WTC11 (cell line): ENCODE data around the gene SPINT1.

Source experiments
- FOXK1 ChIP-seq: sonication (generic); formaldehyde crosslinking; IDR thresholded peaks from 2 replicates; pipeline ENCODE4 v1.8.0; 2022; ENCODE audit warnings: mild to moderate bottlenecking, moderate library complexity, missing genetic modification reagents
- TF ChIP-seq, protein P1 (sequence below): sonication (generic); formaldehyde crosslinking; IDR thresholded peaks from 2 replicates; pipeline ENCODE4 v1.8.1; 2022; ENCODE audit warnings: low read depth, mild to moderate bottlenecking, moderate library complexity, missing genetic modification reagents, borderline replicate concordance

- TF ChIP-seq, protein P1, sequence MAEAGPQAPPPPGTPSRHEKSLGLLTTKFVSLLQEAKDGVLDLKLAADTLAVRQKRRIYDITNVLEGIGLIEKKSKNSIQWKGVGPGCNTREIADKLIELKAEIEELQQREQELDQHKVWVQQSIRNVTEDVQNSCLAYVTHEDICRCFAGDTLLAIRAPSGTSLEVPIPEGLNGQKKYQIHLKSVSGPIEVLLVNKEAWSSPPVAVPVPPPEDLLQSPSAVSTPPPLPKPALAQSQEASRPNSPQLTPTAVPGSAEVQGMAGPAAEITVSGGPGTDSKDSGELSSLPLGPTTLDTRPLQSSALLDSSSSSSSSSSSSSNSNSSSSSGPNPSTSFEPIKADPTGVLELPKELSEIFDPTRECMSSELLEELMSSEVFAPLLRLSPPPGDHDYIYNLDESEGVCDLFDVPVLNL: no peak
- no peak for TF ChIP-seq FOXK1
Measured at GRCh38 chr15:40900256-40901052, 56.6 kb downstream of the SPINT1 start.
